HG02870 (cell line): ENCODE data around the gene ELMO2.

Experiments used
- ATAC-seq: cut with Tn5 transposase; IDR thresholded peaks from one replicate; pipeline ENCODE4 v1.9.1; 2021; ENCODE audit warnings: mild to moderate bottlenecking, moderate library complexity; ENCODE audit not compliant: unreplicated experiment

The ELMO2 gene

DNA sequence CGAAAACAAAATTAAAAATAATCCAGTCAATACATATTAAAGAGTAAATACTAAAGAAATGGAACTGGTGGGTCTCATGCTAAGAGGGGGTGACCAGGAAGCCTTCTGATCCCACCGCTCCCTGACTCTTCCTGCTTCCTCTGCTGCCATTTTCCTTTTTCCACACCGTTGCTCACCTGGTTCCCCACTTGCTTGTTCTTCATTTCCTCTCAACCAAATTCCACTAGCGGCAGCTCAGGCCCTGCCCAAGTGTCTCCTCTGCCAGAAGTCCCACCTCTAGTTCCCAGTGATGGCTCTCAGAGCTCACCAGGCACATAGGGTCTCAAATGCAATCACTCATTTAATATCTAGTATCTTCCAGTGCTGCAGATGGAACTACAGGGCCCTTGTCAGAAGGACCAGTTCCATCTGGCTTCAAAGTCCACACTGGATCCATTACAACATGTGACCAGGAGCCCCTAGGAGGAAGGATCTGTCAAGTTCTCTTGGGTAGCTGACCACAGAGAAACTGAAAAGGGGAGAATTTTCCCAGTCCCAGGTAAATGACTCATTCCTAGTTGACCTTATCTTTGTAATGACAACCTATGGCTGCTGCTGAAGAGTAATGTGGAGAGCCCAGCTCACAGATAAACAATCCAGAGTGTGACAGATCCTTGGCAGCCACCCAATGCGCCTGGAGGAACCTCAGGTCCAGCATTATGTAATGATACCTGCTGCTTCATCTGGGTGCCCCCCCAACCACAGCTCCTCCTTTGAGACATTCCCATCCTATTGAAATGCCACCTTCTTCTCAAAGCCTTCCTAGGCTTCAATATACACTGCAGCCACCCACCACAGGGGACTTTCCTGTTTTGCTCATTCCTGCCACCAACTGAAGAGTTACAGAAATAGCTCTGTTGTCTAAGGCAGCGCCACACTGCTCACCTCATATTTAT, 38.2 kb downstream of the ELMO2 start:
- ATAC-seq: no peak

DNA sequence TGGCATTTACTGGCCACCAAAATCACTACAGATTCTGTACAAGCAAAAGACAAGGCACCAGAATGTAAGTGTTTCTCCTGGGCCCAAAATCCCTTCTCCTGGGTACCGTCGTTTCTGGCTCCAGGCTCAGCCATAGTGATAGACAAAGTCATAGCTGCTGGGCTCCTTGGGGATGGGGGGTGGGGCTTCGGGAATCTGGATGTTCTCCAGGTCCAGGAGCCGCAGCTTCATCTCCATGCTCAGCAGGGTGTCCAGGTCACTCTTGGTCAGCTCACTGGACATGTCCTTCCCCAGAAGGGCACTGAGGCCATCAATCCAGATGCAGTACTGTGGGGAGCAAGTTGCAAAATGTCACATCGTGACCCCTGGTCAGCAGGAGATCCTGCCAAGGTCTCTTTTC, 39.2 kb downstream of the ELMO2 start:
- ATAC-seq: no peak

DNA sequence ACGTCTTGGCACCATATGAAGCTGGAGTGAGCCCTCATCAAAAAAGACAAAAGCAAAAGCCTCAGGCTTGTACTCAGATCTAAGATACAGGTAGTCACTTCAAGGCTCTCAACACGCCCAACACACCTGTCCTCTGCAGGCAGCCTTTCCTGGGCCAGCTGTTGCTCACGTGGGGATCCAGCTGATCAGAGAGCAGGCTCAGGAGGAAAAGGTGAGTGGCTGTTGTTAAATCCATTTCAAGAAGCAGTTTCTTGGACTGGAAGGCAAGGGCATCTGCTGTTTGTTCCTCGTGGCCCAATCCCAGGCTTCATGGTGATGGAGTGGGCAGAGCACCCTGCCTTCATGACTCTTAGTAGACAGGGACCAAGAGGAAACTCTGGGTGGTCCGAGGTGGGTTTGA, 39.6 kb downstream of the ELMO2 start:
- no peak for ATAC-seq

DNA sequence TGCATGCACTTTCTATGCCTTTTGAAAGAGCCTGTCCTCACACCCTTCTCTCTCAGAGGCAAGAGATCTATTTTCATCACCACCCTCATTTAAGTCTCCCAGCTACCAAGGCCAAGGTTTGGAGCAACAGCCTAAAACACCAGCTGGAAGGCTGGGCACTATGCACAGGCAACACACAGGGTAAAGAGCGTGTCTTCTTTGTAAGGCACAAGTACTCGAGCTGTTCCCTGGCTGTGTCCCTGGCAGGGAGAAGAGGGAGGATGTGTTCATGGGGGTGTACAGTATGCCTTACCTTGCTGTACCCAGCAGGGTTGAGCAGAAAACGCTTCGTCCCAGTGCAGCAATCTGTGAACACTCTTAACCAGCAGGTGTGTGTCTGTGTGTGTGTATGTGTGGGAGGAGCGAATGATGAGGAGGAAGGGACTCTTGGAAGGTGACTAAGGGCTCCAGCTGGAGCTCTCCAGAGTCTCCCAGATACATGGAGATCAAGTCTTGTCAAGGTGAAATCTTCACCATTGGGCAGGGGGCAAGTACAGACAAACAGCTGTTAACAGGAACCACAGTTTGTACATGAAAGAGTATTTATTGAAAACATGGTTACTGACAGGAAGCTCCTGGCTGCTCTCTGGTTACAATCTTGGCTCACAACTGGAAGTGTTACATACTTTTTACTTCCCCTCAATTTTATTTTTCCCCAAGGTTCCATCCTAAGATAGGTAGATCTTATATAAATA, 40.8 kb downstream of the ELMO2 start:
- no peak for ATAC-seq

DNA sequence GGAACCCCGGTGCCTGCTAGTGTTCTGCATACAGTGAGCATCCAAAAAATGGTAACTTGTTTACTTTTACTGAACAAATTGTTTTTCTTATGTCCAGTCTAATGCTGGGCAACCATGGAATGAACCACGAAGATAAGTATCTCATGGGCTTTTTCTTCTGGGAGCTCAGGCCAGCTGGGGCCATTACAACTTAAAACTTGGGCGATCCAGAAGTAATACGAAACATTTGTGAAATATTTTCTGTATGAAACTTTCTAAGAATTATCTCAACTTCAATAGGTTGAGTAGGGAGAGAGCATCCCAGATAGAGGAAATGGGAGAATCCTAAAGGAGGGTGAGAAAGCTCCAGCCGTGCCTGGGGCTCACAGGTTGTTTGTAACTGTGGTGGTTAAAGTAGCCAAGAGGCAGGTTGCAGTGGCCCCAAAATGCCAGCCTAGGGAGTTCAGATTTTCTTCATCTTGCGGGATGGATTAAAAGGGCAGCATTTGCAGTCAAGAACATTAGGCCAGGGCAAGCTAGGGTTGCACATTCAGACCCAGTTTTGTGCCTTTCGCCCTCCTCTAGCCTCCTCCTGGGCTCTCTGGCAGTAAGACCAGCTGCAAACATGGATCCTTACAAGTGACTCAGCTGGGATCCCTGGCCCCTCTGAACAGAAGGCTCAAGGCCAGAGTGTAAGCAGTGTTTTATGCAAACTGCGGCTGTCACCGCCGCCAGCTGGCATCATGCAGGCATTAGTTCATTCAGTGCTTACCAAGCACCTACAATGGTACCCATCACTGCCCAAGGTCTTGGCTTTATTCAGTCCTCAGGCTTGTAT, 41.5 kb downstream of the ELMO2 start:
- ATAC-seq: no peak

DNA sequence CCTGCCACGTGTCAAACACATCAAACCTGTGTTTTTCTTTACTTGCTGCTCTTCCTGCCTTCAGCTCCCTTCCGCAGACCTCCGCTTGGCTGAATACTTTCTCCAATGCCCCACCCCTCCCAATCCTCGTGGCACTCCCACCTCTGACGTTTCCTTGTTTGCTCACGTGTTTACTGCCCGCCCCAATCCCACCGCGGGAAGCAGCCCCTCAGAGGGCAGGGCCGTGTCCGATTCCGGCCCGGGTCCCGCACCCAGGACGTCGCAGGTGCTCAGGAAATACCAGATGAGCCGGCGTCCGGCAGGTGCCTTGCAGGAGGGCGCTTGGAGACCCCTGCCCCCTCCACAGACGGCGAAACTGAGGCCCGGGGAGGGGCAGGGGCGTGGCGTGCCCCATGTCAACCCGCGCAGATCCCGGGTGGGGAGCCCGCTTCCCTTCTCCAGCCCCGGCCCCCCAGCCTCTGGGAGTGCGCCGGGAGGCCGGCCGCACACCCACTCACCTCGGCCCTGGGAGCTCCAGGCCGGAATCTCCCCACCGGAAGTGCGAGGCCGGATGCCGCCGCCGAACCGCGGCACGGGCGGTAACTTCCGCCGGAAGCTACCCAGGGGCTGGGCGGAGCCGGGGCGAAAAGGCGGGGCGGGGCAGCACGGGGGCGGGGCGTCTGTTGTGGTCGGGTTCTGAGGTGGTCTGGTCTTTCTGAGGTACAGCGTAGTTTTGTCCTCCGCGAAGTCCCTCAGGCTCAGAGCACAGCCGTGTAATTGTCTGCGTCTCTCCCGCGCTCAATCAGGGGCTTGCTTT, 42.3 kb downstream of the ELMO2 start:
- peak; percentile 58 for ATAC-seq

DNA sequence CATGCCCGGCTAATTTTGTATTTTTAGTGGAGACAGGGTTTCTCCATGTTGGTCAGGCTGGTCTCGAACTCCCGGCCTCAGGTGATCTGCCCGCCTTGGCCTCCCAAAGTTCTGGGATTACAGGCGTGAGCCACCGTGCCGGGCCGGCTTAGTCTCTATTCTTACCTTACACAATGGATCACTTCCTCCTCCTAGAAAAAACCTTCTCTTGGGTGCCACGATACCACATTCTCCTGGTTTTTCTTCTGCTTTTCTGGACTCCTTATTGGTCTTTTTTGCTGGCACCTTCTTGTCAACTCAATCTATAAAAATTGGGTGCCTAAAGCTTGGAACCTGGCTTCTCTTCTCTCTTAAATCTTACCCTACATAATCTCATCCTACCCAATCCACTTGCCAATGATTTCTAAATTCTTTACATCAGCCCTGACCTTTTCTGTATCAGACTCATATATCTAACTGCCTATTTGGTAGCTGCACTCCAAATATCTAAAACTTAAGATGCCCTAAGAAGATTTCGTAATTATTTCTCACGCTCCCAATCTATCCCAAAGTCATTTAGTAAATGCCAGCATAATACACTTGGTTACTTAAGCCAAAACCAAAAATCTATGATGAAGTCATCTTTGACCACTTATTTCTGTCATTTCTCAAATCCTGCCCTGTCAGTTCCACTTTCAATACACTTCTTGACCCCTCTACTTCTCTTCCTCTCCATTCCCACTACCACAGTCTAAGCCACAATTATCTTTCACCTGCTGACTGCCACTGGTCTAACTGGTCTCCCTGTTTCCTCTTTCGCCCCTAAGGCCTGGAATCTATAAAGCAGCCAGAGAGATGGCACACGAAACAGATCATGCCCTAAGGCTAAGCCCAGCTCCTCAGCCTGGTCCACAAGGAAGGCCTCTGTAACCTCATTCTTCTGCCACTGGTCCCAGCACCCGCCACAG, 43.2 kb downstream of the ELMO2 start:
- ATAC-seq: no peak

DNA sequence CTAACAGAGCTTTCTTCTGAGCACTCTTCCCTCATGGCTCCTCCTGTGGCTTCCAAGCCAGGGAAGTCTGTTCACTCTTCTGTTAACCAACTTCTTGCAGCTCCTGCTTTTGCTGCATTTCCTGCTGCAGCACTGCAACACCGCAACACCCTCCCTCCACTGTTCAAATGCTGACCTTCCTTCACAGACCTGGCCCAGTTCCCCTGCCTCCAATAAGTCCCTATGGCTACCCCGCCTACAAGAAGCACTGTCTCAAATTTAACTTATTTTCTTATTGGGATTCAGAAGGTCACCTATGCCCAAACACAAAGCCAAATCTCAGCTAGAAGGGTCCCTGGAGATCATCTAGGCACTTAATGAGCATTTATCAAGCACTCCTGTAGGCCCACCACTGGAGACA, 44.6 kb downstream of the ELMO2 start:
- no peak for ATAC-seq

DNA sequence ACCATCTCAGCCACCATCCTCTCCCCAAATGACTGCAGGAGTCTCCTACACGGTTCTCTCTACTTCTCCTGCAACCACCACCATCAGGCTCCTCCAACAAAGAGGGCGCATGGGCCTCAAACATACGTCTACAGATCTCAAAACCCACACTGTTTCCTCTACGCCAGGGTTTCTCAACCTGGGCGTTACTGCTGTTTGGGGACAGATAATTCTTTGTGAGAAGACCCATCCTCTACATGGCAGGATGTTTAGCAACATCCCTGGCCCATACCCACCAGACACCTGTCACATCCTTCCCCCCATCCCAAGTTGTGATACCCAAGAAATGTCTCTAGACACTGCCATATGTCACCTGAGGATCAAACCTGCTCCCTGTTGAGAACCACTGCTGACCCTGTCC, 45.0 kb downstream of the ELMO2 start:
- no peak for ATAC-seq

DNA sequence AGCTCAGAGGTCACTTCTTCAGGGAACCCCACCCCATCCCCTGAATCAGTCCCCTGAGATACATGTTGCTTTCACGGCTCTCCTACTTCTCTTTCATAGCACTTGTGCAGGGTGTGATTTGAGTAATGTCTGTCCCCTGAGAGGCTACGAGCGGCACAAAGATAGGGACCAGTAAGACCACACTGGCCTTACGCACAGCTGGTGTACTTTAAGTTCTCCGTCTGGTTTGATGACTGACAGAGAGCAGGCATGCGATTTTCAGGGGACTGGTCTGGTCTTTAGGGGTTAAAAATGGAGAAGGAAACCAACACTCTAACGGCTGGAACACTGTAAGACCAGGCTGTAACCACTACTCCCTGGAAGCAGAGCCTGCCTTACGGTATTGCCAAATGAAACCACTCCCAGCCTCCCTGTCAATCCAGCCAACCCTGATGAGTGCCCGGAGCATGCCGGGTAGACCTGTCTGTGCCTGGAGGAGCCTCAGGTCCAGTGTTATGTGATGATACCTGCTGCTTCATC, 47.1 kb downstream of the ELMO2 start:
- ATAC-seq: peak; percentile 61

DNA sequence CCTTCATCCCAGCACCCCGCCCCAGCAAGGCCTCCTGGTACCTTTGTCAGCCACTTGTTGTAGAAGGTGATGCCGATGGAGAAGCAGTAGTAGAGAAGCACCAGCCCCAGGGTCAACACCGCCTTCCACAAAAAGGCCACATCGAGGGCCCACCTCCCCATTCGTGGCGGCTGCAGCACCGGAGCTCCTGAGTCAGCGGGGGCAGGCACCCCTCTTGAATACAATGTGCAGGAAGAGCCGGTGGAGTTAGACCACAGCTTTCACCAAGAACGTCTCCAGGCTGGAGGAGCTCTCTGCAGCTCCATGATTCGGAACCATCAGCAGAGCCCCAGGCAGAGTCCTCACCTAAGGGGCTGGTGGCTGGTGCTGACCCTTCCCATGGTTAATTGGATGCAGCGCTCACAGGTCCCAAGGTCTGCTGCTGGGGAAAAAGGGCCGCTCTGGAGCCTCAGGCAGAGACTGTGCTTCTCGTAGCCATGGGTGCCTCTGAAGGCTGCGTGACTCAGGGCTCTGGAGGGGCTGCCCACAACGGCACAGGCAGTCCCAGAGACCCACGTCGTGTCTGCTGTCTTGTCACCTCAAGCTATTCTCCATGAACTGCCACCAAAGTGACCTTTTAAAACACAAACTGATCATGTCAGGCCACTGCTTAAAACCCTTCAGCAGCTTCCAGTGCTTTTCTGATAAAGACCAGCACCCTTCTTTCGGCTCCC, 47.9 kb downstream of the ELMO2 start:
- no peak for ATAC-seq

DNA sequence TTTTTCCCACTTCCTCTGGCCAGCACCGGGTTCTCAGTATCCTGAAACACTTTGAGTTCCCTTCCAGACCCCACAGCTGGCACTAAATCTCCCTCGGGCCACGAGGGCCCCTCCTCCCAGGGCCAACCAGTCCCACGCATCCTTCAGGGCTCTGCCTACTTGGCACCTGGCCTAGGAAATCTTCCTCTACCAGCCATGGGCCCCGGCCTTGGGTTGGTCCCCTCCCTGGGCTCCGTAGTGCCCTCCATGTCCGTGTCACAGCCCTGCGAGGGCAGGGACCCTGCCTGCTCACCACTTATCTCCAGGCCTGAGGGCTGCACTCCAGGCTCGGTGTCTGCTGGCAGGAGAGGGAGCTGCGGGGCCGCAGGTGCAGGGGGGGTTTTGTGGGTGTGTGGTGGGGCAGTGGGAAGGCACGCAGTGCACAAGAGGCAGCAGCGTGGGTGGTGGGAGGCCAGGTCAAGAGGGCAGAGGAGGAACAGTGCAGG, 49.3 kb downstream of the ELMO2 start:
- ATAC-seq: no peak

DNA sequence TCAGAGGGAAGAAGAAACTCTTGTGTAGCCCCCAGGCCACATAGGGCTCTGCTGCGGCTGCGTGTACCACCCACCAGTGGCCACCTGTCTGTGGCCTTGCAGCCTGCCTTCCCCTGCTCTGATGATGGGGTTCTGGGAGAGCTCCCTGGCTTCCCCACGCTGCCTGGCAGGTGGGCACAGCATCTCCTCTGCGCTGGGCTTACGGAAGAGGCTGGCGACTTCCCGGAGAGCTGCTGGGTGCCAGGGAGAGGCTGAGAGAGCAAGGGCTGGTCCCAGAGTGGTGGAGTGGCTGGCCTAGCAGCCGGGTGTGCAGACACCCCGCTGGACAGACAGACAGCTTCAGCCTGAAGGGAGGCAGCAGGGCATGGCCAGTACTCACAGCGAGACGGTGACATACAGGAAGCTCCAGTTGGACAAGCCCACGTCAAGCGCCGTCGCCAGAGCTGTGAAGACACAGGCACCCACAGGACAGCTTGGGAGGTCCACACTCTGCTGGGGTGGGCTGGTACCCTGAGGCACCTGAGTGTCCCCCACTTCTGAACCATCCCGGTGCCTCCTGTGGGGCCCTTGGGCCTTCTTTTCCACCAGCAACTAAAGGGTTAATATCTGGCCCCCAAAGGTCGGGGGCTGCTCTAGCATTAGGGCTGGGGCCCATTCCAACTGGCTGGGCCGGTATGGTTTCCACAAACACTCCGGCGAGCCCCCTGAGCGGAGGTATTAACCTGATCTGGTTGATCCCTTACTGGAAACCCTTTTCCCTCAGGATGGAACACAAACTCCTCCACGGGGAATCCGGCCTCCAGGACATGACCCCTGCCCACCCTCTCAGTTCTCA, 50.0 kb downstream of the ELMO2 start:
- no peak for ATAC-seq

DNA sequence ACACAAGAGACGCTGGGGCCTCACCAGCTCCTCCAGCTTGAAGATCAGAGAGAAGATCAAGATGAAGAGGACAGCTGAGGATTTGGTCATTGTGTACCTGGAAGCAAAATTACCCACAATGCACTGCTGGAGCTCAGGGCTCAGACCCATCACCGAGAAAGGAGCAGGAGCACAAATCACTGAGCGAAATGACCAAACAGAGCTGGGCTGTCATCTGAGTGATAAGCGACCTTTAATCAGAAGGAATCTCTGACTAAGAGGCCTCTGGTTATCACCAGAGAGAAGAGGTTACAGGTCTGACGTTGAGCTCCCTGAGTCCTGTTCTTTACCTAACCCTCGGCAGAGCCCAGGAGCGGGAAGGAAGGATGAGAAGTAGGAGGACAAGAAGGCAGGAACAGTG, 50.6 kb downstream of the ELMO2 start:
- ATAC-seq: no peak

DNA sequence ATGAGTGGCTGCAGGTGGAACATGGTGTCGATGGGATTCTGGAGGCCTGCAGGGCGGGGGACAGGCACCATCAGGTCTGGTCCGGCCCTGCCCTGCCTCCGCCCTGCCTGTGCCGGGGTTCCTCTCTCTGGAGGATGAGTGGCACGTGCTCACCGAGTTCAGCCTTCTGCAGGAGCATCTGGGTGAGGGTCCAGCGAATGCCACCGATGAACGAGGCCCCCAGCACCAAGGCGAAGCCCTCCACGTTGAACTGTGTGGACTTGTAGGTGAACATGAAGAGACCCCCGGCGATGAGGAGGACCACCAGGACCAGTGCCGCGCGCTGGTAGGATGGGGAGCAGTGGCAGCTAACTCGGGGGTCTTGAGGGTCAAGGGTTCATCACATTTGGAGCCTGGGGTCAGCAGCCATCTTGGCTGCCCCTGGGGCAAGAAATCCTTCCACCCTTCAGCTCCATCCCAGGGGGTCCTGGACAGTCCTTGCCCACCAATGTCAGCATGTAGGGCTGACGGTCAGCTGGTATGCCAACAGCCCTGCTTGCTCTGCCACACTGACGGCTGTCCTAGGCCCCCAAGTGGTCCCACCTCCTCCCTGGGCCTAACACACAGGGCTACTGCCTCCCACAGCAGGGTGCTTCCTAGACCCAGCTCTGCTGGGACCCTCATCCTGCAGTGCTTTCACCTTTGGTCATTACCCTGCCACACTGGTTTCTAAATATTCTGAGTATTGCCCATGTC, 51.3 kb downstream of the ELMO2 start:
- ATAC-seq: no peak

DNA sequence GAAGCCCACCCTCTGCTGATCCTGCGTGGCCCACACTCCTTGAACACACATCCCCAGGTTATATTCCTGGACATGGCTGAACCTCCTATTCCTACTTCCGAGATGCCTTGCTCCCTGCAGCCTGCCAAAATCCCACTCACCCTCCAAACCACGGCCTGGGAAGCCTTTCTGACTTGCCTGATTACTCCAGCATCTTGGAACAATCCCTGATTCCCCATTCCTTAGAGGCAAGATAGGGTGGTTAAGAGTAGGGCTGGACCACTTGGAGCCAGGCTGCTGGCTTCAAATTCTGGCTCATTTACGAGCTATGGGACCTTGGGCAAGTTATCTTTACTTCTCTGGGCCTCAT, 52.2 kb downstream of the ELMO2 start:
- no peak for ATAC-seq
